Transverse colon (tissue), 4 donors: ENCODE data around the gene SMAD7.

Experiments used
- EP300 ChIP-seq: sonication (generic); formaldehyde crosslinking; IDR thresholded peaks from one replicate; pipeline ENCODE4 v1.6.1; 2017; ENCODE audit warnings: antibody characterized with exemption, low read depth
- POLR2A ChIP-seq: fragments of 450-650 bp; IDR thresholded peaks from one replicate; pipeline ENCODE4 v1.6.1; 2016; ENCODE audit warnings: antibody characterized with exemption, mild to moderate bottlenecking, moderate library complexity
- POLR2AphosphoS5 ChIP-seq, 3 donors: sonication (generic); formaldehyde crosslinking; IDR thresholded peaks; one replicate each; pipeline ENCODE4 v1.6.1; 2016; ENCODE audit warnings: antibody characterized with exemption in 3 of 3
- TF ChIP-seq, protein P1 (sequence below), 5 experiments: fragments of 200-600 bp in 3 of 5; fragments of 450-650 bp in 2 of 5; sonication (generic) in 3 of 5; IDR thresholded peaks; 1 replicate in 2 of 5; 2 replicates in 3 of 5; pipeline ENCODE4 v1.5.1; 2016 to 2017; ENCODE audit warnings: antibody characterized with exemption in 5 of 5, inconsistent platforms in 3 of 5, mild to moderate bottlenecking in 2 of 5, moderate library complexity in 1 of 5

DNA sequence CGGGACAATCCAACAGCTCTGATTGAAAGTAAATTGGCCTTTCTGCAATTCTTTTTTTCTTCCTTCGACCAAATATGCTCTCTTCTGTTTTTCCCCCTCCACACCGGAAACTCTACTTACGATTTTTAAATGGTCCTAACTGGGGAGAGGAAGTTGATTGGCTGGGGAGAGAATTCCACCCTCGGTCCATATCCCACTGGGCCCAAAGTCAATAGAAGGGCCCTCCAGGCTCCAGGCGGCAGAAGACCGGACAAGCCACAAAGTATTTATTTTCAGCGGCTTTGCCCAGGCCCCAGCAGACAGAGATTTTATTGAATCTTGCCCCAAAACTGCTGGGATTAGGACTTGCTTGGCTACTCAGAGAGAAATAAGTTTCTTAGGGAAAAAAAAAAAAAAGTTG, 37.1 kb upstream of the SMAD7 start:
- TF ChIP-seq, protein P1, sequence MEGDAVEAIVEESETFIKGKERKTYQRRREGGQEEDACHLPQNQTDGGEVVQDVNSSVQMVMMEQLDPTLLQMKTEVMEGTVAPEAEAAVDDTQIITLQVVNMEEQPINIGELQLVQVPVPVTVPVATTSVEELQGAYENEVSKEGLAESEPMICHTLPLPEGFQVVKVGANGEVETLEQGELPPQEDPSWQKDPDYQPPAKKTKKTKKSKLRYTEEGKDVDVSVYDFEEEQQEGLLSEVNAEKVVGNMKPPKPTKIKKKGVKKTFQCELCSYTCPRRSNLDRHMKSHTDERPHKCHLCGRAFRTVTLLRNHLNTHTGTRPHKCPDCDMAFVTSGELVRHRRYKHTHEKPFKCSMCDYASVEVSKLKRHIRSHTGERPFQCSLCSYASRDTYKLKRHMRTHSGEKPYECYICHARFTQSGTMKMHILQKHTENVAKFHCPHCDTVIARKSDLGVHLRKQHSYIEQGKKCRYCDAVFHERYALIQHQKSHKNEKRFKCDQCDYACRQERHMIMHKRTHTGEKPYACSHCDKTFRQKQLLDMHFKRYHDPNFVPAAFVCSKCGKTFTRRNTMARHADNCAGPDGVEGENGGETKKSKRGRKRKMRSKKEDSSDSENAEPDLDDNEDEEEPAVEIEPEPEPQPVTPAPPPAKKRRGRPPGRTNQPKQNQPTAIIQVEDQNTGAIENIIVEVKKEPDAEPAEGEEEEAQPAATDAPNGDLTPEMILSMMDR (IDR thresholded peaks at IDR 0.05), result no peak
- TF ChIP-seq POLR2A (no peak), EP300 (no peak), POLR2AphosphoS5 (IDR thresholded peaks at IDR 0.05) (no peak)
